ENCODE measurements around the gene BCLAF1.
"Not testable (repeated sequence)": the region's sequence is repeated elsewhere in the genome, so short reads cannot be mapped to it uniquely, and the experiment has no call there.

BCLAF1 gene

DNA sequence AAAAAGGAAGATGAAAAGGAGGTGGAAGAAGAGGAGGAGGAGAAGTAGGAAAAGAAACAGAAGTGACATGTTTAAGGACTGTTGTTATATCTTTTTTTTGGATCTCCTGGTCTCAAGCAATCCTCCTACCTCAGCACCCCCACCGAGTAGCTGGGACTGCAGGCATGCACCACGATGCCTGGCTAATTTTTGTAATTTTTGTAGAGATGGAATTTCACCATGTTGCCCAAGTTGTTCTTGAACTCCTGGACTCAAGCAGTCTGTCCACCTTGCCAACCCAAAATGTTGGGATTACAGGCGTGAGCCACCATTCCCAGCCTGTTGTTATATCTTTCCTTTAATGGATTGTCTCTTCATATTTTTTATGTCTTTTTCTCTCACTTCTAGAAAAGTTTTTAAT is 19.5 kb upstream of the BCLAF1 start:
- Histone ChIP-seq H3K4me1 (ENCODE audit: control insufficient read depth, insufficient read depth, low read length) (peaks cover 6% of the 10 kb centered on the region), H3K27ac (ENCODE audit: low read length) (no peak overlapping the region), H3K9me3 (ENCODE audit: control insufficient read depth in 2 of 2, low read length in 2 of 2) (no peaks in the 10 kb centered on the region), H3K9ac (ENCODE audit: low read length in 2 of 2) (no peak overlapping the region), H3K4me3 (ENCODE audit: low read length in 2 of 2) (no peak overlapping the region), H3K27me3 (ENCODE audit: control insufficient read depth in 1 of 2, insufficient read depth in 2 of 2, low read length in 2 of 2) (no peaks in the 10 kb centered on the region), H3K36me3 (ENCODE audit: control insufficient read depth in 2 of 2, insufficient read depth in 2 of 2, low read length in 2 of 2) (no peaks in the 10 kb centered on the region)

DNA sequence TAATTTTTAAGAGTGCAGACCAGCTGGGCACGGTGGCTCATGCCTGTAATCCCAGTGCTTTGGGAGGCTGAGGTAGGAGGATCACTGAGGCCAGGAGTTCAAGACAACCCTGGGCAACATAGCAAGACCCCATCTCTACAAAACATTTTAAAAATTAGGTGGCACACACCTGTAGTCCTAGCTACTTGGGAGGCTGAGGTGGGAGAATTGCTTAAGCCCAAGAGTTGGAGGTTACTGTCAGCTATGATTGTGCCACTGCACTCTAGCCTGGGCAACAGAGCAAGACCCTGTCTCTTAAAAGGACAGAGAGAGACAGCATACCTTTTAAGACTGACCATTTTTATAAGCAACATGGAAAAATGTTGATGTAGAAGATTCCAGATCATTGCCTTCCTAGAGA is 18.8 kb upstream of the BCLAF1 start:
- H3K27me3 ChIP-seq (ENCODE audit: control insufficient read depth in 1 of 2, insufficient read depth in 2 of 2, low read length in 2 of 2); H3K4me3 ChIP-seq (ENCODE audit: low read length in 2 of 2); H3K36me3 ChIP-seq (ENCODE audit: control insufficient read depth in 2 of 2, insufficient read depth in 2 of 2, low read length in 2 of 2); H3K27ac ChIP-seq (ENCODE audit: low read length); H3K9me3 ChIP-seq (ENCODE audit: control insufficient read depth in 2 of 2, low read length in 2 of 2); H3K9ac ChIP-seq (ENCODE audit: low read length in 2 of 2); H3K4me1 ChIP-seq (ENCODE audit: control insufficient read depth, insufficient read depth, low read length): not testable (repeated sequence)

DNA sequence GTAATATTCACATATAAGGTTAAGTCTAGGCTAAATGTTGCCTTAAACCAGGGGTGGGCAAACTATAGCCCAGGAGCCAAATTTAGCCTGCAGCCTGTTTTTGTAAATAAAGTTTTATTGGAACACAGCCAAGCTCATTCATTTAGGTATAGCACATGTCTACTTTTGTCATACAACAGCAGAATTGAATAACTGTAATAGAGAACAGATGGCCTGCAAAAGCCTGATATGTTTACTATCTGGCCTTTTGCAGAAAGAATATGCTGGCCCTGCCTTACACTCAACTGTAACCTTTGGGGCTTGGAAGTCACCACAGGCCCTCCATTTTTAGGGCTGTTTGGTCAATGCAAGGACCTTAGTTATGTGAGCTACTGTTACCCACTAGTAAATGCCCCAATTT is 17.7 kb upstream of the BCLAF1 start:
- Histone ChIP-seq H3K9ac (ENCODE audit: low read length in 2 of 2) (no peak overlapping the region), H3K27me3 (ENCODE audit: control insufficient read depth in 1 of 2, insufficient read depth in 2 of 2, low read length in 2 of 2) (no peaks in the 10 kb centered on the region), H3K4me1 (ENCODE audit: control insufficient read depth, insufficient read depth, low read length) (peaks cover 6% of the 10 kb centered on the region), H3K4me3 (ENCODE audit: low read length in 2 of 2) (no peak overlapping the region), H3K9me3 (ENCODE audit: control insufficient read depth in 2 of 2, low read length in 2 of 2) (no peaks in the 10 kb centered on the region), H3K27ac (ENCODE audit: low read length) (no peak overlapping the region), H3K36me3 (ENCODE audit: control insufficient read depth in 2 of 2, insufficient read depth in 2 of 2, low read length in 2 of 2) (no peaks in the 10 kb centered on the region)

DNA sequence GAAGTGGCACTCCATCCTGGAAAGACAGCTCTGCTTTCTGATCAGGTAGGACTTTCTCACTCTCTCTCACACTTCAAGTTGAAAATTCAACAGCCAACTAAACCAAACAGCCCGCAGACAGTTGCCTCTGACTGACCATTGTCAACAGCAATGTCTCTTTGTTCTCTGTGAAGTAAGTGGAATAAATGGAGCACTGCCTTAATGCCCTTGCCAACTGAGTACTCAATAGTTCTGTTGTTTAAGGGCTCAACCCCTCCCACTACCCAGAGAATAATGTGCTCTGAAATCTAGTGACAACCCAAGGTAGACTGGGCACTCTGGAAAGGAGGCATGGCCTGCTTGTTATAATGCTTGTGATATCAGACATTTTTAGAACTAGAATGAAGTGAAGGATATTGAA is 16.8 kb upstream of the BCLAF1 start:
- no peak overlapping the region for H3K4me3 ChIP-seq (ENCODE audit: low read length in 2 of 2)
- H3K36me3 ChIP-seq (ENCODE audit: control insufficient read depth in 2 of 2, insufficient read depth in 2 of 2, low read length in 2 of 2) = no peaks in the 10 kb centered on the region
- H3K4me1 ChIP-seq (ENCODE audit: control insufficient read depth, insufficient read depth, low read length) = peaks cover 6% of the 10 kb centered on the region
- no peaks in the 10 kb centered on the region for H3K9me3 ChIP-seq (ENCODE audit: control insufficient read depth in 2 of 2, low read length in 2 of 2)
- no peak overlapping the region for H3K27ac ChIP-seq (ENCODE audit: low read length)
- H3K9ac ChIP-seq (ENCODE audit: low read length in 2 of 2) = no peak overlapping the region
- no peaks in the 10 kb centered on the region for H3K27me3 ChIP-seq (ENCODE audit: control insufficient read depth in 1 of 2, insufficient read depth in 2 of 2, low read length in 2 of 2)

DNA sequence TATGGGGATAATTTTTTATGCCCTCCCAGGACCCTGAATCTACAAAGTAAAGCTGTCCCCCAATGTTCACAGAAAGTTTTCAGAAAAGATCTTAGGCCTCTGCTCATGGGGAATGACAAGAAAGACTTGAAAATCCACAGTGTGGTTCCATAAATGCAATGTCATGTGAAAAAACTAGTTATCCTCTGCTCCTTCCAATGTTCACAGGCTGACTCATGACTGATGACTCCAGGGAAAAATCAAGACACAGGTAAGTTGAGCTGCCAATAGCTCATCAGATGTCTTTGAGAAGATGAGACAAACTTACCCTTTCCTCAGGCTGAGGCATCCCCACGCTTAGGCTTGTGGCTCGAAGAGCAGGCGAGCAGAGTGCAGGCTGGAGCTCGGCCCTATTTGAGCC is 14.8 kb upstream of the BCLAF1 start:
- H3K4me3 ChIP-seq (ENCODE audit: low read length in 2 of 2) = no peak overlapping the region
- H3K9ac ChIP-seq (ENCODE audit: low read length in 2 of 2) = no peak overlapping the region
- no peak overlapping the region for H3K27ac ChIP-seq (ENCODE audit: low read length)
- no peaks in the 10 kb centered on the region for H3K27me3 ChIP-seq (ENCODE audit: control insufficient read depth in 1 of 2, insufficient read depth in 2 of 2, low read length in 2 of 2)
- H3K9me3 ChIP-seq (ENCODE audit: control insufficient read depth in 2 of 2, low read length in 2 of 2) = no peaks in the 10 kb centered on the region
- H3K36me3 ChIP-seq (ENCODE audit: control insufficient read depth in 2 of 2, insufficient read depth in 2 of 2, low read length in 2 of 2) = no peaks in the 10 kb centered on the region
- peaks cover 6% of the 10 kb centered on the region for H3K4me1 ChIP-seq (ENCODE audit: control insufficient read depth, insufficient read depth, low read length)

DNA sequence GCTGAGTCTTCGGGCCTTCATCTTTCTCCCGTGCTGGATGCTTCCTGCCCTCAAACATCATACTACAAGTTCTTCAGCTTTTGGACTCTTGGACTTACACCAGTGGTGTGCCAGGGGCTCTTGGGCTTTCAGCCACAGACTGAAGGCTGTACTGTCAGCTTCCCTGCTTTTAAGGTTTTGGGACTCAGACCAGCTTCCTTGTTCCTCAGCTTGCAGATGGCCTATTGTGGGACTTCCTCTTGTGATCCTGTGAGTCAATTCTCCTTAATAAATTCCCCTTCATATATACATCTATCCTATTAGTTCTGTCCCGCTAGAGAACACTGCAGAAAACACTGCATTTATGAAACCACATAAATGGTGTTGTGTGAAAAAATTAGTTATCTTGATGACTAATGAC is 13.9 kb upstream of the BCLAF1 start:
- Histone ChIP-seq H3K9ac (ENCODE audit: low read length in 2 of 2) (no peak overlapping the region), H3K27me3 (ENCODE audit: control insufficient read depth in 1 of 2, insufficient read depth in 2 of 2, low read length in 2 of 2) (no peaks in the 10 kb centered on the region), H3K36me3 (ENCODE audit: control insufficient read depth in 2 of 2, insufficient read depth in 2 of 2, low read length in 2 of 2) (no peaks in the 10 kb centered on the region), H3K9me3 (ENCODE audit: control insufficient read depth in 2 of 2, low read length in 2 of 2) (no peaks in the 10 kb centered on the region), H3K4me1 (ENCODE audit: control insufficient read depth, insufficient read depth, low read length) (peaks cover 6% of the 10 kb centered on the region), H3K27ac (ENCODE audit: low read length) (no peak overlapping the region), H3K4me3 (ENCODE audit: low read length in 2 of 2) (no peak overlapping the region)

DNA sequence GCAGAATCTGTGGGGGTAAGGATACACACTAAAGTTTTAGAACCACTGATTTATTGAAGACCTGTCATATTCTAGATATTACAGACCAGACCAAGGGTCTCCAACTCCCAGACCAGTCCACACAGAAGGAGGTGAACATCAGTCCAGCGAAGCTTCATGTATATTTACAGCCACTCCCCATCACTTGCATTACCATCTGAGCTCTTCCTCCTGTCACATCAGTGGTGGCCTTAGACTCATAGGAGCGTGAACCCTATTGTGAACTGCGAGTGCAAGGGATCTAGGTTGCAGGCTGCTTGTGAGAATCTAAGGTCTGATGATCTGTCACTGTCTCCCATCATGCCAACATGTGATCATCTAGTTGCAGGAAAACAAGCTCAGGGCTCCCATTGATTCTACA is 5.0 kb upstream of the BCLAF1 start:
- H3K27ac ChIP-seq (ENCODE audit: low read length) = no peak overlapping the region
- H3K27me3 ChIP-seq (ENCODE audit: control insufficient read depth in 1 of 2, insufficient read depth in 2 of 2, low read length in 2 of 2) = no peaks in the 10 kb centered on the region
- no peak overlapping the region for H3K4me3 ChIP-seq (ENCODE audit: low read length in 2 of 2)
- H3K36me3 ChIP-seq (ENCODE audit: control insufficient read depth in 2 of 2, insufficient read depth in 2 of 2, low read length in 2 of 2) = no peaks in the 10 kb centered on the region
- H3K9me3 ChIP-seq (ENCODE audit: control insufficient read depth in 2 of 2, low read length in 2 of 2) = no peaks in the 10 kb centered on the region
- H3K9ac ChIP-seq (ENCODE audit: low read length in 2 of 2) = no peak overlapping the region
- peaks cover 12% of the 10 kb centered on the region for H3K4me1 ChIP-seq (ENCODE audit: control insufficient read depth, insufficient read depth, low read length)

DNA sequence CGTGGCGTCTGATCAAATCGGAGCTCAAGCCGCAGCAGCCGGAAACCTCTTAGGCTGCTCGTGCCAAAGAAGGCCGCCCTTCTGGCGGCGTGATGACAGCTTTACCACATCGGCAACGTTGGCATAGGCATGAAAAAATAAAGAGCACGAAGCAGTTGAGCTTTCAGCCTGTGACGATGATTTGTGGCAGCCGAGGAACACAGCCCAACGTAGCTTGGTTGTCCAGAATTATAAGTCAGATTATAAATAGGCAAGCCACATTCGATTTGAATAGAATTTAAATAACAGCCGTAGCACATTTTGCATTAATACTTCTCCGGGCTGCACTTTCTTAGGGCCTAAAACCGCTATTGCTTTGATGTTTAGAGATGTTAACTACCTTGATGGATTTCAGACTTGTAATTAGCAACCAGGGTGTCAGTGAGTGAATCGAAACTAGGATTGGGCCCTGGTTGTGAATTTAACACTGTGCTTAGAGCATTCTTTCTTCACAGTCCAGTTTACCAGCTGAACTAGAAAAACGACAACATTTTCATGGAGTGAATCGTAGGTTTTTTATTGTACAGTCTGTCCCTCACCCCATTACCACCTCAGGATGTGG is 864 bp upstream of the BCLAF1 start:
- no peaks in the 10 kb centered on the region for H3K27me3 ChIP-seq (ENCODE audit: control insufficient read depth in 1 of 2, insufficient read depth in 2 of 2, low read length in 2 of 2)
- H3K9me3 ChIP-seq (ENCODE audit: control insufficient read depth in 2 of 2, low read length in 2 of 2) = no peaks in the 10 kb centered on the region
- H3K36me3 ChIP-seq (ENCODE audit: control insufficient read depth in 2 of 2, insufficient read depth in 2 of 2, low read length in 2 of 2) = no peaks in the 10 kb centered on the region
- peak overlapping the region; percentile 91 to 100 for H3K4me3 ChIP-seq (ENCODE audit: low read length in 2 of 2)
- peak overlapping the region; percentile 100 for H3K9ac ChIP-seq (ENCODE audit: low read length in 2 of 2)
- H3K27ac ChIP-seq (ENCODE audit: low read length) = peak overlapping the region; percentile 100
- H3K4me1 ChIP-seq (ENCODE audit: control insufficient read depth, insufficient read depth, low read length) = peaks cover 15% of the 10 kb centered on the region

DNA sequence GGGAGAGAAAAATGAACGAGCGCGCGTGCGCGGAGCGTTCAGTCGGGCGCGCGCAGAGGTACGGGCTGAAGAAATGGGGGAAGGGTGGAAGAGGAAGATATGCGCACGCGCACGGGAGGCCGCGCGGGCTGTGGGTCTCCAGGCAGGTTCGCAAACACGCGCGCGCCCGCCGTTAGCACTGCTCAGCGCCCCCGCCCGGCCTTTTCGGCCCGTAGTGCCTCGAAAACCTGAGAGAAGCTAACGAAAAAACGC is 393 bp downstream of the BCLAF1 start:
- Histone ChIP-seq H3K27me3 (ENCODE audit: control insufficient read depth in 1 of 2, insufficient read depth in 2 of 2, low read length in 2 of 2) (no peaks in the 10 kb centered on the region), H3K4me1 (ENCODE audit: control insufficient read depth, insufficient read depth, low read length) (peaks cover 19% of the 10 kb centered on the region), H3K9ac (ENCODE audit: low read length in 2 of 2) (peak overlapping the region; percentile 100), H3K9me3 (ENCODE audit: control insufficient read depth in 2 of 2, low read length in 2 of 2) (no peaks in the 10 kb centered on the region), H3K4me3 (ENCODE audit: low read length in 2 of 2) (peak overlapping the region; percentile 95 to 100), H3K36me3 (ENCODE audit: control insufficient read depth in 2 of 2, insufficient read depth in 2 of 2, low read length in 2 of 2) (no peaks in the 10 kb centered on the region), H3K27ac (ENCODE audit: low read length) (peak overlapping the region; percentile 100)

DNA sequence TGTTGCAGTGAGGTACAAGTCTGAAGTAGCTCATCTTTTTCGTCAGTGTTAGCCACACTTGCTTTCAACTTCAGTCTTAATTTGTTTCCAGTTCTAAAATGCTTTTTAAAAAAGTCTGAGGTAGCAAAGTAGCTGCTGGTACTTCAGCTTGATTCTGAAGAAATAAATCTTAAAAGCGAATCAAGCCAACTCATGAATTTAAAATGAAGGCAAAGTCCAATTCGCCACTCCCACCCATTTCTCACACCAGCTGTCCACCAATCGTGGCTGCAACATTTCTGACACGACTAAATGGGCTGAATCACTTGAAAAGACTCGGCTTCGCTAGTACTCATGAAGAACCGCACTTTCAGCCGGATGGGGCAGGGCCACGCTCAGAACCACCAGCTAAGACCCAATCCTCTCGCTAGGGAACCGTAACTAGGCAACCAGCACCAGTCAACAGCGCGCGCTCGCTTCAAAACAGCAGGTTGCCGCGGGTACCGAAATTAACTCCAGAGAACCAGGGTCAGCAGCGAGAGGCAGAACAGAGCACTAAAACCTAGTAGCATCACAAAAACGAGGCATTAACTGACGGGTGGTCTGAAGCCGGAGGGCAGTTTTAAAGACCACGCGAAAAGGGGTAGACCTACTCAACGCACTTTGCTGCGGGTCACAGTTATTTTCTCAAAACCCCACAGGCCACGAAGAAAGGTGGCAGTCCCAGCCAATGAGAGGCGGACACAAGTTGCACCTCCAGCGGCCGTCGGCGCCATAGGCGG is 900 bp downstream of the BCLAF1 start:
- Histone ChIP-seq H3K9me3 (ENCODE audit: control insufficient read depth in 2 of 2, low read length in 2 of 2) (no peaks in the 10 kb centered on the region), H3K27ac (ENCODE audit: low read length) (peak overlapping the region; percentile 100), H3K27me3 (ENCODE audit: control insufficient read depth in 1 of 2, insufficient read depth in 2 of 2, low read length in 2 of 2) (no peaks in the 10 kb centered on the region), H3K36me3 (ENCODE audit: control insufficient read depth in 2 of 2, insufficient read depth in 2 of 2, low read length in 2 of 2) (no peaks in the 10 kb centered on the region), H3K9ac (ENCODE audit: low read length in 2 of 2) (peak overlapping the region; percentile 100), H3K4me1 (ENCODE audit: control insufficient read depth, insufficient read depth, low read length) (peaks cover 19% of the 10 kb centered on the region), H3K4me3 (ENCODE audit: low read length in 2 of 2) (peak overlapping the region; percentile 95 to 100)

DNA sequence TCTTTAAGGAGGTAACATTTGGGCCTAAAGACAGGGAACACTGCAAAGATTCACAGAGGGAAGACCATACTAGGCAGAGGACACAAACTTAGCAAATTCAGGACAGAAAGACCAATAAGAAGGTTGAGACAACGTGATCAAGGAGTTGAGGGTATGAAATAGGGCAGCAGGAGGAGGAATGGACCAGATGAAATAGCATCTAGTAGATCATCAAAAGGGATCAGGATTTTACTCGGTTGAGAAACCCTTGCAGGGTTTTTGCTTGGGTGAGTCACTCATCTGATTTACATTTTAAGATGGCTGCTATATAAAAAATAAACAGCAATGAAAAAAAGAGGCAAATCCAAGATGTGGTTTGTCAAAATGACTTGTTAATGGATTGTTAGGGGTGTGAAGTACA is 4.7 kb downstream of the BCLAF1 start:
- Histone ChIP-seq H3K4me1 (ENCODE audit: control insufficient read depth, insufficient read depth, low read length) (peaks cover 24% of the 10 kb centered on the region), H3K9me3 (ENCODE audit: control insufficient read depth in 2 of 2, low read length in 2 of 2) (no peaks in the 10 kb centered on the region), H3K36me3 (ENCODE audit: control insufficient read depth in 2 of 2, insufficient read depth in 2 of 2, low read length in 2 of 2) (peaks cover 0 to 9% of the 10 kb centered on the region in 2 donors), H3K27me3 (ENCODE audit: control insufficient read depth in 1 of 2, insufficient read depth in 2 of 2, low read length in 2 of 2) (no peaks in the 10 kb centered on the region), H3K4me3 (ENCODE audit: low read length in 2 of 2) (peak overlapping the region; percentile 42 to 44), H3K27ac (ENCODE audit: low read length) (no peak overlapping the region), H3K9ac (ENCODE audit: low read length in 2 of 2) (peak overlapping the region in 1 of 2 donors; percentile 3)
